Myocyte (in vitro differentiated cells): ENCODE measurements around the gene TRMT1. TPM values are rescaled to one million over a fixed set of nuclear protein-coding genes. Genes with fewer than 3 reads are reported as not detected.

Experiments used
- DNase-seq: peaks from one replicate; pipeline ENCODE4 v3.0.0-alpha.2; 2012; ENCODE audit warnings: low read depth
- total RNA-seq: library from RNA; depleted of rRNA; stranded (reverse); fragments of >200 nt; gene quantifications from 2 replicates; pipeline ENCODE4 v1.2.3, GENCODE V29; 2014

TRMT1 gene
- total RNA-seq, 1 donor from 2014 or later, result 30.0 TPM

DNA sequence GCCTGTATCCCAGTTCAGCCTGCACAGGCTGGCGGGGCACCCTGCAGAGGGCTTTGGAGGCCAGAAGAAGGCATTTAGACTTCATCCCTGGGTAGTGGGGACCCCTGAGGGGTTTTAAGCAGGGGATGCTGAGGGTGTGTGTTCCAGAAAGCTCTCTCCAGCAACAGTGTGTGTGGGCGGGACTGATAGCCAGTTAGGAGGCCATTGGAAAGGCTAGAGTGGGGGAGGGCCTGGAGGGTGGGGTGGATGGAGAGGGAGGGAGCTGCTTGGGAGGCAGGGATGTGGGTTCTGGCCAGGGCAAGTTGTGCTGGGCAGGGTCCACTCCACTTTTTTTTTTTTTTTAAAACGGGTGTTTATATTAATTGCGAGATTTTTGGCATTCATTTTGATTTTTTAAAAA lies 42.2 kb downstream of the TRMT1 start:
- no peak for DNase-seq

DNA sequence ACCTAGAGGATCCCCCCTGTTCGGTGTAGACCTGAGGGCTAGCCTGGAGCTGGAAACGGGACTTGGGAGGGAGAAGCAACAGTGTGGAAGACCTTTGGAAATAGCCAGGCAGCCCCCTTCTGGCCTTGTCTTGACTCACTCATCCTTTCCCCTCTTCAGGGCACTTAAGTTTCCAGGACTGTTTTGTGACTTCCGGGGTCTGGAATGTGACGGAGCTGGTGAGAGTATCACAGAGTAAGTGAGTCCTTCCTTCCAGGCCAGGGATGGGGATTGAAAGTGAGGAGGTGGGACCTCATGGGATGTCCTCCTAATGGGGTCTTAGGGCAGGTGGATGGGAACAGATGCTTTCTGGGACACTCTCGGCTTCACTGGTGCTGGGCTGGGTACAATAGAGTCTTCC lies 43.3 kb downstream of the TRMT1 start:
- no peak for DNase-seq

DNA sequence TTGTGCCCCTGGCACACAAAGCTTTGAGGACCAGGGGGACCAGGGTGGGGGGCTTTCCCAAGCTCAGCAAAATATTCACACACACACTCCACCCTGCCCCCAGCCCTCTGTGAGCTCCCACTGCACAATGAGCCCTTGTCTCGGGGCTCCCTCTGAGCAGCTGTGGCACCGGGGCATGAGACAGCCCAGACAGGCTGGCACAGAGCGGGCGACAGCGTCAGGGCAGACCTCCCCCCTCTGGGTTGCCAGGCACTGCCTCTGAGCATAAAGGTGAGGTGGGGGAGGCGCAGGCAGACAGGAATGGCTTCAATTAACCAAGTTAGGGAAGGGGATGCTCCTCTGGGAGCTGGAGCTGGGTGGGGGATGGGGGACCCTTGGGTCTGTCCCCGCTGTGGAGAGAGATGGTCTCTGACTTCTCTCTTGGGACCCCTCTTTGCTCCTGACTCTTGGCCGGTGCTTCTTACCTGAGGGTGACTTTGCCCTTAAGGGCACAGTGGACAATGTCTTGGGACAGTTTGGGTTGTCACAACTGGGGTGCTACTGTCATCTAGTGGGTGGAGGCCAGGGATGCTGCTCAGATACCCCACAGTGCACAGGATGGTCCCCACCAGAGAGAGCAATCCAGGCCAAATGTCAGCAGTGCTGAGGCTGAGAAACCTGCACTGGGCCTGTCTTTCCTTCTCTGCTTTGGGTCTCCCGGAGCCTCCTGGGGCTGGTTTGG lies 44.2 kb downstream of the TRMT1 start:
- DNase-seq, result no peak

DNA sequence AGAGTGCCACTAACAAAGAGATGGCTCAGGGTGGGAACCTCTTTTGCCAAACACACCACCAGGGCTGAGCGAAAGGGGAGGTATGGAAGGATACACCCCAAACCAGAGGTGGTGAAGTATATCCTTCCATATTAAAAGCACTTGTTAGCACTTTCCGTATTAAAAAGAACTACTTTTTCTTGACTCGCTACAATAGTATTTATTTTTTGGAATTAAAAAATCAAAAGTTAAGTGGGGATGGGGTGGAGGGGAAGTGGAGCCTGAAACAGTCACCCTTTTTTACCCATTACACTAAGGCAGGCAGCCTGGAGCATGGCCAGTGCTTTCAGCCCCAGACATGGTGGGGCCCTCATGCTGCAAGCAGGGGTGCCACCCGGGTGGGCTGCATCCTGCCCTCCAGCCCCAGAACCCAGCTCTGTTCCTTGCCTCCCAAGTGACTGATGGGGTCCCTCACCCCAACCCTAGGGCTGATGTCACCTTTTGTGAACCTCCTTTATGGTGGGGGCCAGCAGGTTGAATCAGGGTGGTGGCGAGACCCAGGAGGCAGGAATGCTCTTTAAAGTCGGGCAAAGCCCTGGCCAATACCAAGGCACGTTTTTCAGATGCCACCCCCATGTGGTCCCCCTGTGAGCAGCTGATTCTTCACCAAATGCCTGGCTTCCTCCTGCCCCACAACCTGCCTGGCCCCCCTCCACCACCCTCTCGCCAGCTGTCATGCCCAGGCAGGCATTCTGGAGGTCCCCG lies 44.9 kb downstream of the TRMT1 start:
- DNase-seq, result peak; percentile 55

DNA sequence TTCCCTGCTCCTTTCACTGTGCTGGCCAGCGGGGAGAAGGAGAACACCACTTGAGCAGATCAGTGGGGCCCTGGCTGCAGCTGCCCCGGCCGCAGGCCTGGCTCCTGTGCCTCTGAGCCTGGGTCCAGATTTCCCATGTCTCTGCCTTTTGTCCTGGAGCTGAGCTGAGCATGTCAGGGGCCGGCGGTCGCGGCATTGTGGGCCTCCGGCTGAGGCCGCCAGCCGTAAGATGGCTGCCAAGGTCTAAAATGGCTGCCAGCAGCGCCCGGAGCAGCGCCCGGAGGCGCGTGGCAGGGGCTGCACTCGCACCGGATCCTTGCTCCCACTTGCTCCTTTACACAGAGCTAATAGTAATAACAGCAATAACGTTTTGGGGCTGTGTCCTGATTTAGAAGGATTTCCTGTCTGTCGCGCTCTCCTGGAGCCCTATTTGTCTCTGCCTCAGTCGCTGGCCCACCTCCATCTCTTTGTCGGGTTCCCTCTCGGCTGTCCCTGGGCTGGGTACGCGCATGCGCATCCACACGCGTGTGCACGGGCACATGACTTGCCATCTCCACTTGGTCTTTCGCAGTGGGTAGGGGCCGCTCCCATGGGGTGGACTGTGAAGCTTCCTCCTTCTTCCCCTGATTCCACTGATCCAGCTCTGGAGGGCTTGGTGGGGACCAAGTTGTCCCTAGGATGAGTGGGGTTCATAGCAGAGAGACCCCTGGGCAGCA lies 46.0 kb downstream of the TRMT1 start:
- no peak for DNase-seq

DNA sequence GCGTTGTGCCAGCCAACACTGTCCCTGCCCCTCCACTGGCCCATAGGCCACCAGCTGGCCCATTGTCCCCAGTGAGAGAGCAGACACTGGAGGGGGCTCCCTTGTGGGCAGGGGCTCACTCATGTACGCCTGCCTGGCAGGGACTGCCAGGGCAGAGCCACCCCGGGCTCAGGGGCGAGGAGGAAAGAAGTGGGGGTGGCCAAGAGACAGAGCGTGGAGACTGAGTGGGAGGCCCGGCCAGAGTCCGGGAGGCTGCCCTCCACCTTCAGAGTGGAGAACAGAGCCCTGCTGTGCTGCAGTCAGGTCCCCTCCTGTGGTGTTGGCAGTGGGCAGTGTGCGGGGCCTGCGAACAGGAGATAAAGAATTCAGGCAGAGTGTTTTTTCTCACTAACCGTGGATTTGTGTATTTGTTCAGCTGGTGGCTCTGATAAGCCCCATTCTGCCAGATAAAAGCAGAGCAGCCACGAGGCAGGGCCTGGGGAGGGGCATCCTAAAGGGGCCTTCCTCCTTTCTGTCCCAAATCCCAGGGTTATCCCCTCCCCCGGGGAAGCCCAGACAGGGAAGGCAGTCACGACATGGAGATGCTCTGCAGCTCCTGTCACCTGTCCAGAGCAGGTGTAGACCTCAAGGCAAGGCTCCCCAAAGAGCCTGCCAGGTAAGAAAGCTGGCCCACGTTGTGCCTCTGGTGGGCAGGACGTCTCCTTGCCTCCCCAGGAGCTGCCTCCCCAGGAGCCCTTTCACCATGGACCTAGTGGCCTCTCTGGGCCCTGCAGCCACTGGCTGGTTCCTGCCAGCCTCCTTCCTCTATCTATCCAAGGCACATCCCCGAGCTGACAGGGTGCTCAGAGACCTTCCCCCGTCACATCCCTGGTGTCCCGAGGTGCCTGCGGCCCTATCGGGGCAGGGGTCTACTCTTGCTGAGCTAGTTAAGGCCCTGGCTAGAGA lies 46.9 kb downstream of the TRMT1 start:
- DNase-seq, result no peak

DNA sequence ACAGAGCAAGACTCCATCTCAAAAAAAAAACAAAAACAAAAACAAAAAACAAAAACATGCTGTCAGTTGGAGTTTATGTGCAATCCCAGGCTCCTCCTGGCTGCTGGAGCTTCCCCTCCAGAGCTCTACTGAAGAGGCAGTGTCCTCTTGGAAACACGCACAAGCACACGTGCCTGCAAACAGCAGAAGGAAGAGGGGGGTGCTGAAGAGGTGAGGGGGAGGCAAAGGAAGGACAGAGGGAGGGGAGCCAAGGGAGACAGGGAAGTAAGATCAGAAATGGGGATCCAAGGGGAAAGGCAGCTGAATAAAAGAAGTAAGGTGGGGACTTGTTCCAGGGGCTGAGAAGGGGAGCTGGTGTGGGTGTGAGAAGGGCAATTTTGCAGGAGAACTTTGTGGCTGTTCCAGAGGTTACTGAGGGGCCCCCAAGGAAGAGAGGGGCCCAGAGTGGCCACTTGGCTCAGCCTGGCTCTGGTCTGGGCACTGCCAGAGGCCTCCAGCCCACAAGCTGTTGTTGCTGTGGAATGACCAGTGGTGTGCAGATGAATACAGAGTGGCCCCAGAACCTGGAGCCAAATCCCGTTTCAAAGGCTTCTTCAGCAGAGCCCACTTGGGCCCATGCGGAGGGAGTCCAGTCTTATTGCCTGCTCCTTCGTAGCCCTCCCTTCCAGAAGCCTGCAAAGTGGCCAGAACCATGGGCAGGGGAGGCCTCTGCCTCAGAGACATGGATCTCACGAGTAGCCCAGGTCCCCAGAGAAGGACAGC lies 48.3 kb downstream of the TRMT1 start:
- DNase-seq, result no peak

DNA sequence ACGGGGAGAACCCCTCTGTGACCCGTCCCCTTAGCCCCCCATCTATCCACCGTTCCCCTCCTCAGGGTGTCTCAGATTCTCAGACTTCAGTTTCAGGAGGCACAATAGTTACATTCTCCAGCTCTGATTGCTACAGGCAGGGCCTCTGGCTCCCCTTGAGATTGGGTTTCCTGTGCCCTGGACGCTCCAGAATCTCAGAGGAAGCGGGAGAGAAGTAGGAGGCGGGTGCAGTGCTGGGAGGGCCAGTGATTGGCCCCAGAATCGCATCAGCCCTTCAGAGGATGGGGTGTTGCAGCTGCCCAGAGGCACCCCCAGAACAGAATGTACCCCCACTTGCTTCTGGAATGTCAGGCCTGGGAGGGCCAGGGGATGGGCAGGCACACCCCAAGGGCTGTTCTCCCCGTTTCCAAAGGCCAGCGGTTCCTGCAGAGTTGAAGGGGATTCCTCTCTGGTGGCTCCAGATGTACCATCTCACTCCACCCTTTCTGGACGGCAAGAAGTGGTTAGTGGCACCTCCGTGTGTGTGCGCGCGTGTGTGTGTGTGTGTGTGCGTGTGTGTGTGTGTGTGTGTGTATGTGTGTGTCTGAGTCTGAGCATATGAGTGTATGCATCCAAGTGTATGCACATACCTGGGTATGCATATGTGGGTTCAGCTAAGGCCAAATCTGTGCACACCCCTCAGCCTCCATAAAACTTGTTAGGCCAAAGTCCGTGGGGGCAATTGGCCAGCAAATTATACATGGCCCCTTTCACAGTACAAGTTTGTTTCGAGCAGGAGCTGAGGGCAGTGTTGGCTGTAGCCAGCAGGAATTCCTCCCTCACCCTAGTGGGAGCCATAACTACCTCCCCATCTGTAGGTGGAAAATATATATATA lies 49.4 kb downstream of the TRMT1 start:
- no peak for DNase-seq

DNA sequence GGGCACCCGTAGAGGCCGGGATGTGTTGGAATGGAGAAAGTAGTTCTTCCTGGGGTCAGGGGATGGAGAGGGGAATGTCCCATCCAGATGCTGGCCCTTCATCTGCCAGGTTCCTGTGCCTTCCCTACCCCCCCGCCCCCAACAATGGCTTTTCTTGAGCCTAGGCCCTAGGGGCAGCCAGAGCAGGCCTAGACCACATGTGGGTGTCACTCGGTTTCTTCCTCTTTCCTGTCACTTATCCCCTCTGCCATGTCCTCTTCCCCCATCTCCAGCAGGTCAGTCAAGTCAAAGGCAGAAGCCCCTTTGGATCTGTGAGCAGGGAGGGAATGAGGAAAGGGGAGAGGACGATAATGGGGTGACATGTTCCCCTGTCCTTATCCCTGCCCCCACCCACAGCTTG lies 50.3 kb downstream of the TRMT1 start:
- no peak for DNase-seq

DNA sequence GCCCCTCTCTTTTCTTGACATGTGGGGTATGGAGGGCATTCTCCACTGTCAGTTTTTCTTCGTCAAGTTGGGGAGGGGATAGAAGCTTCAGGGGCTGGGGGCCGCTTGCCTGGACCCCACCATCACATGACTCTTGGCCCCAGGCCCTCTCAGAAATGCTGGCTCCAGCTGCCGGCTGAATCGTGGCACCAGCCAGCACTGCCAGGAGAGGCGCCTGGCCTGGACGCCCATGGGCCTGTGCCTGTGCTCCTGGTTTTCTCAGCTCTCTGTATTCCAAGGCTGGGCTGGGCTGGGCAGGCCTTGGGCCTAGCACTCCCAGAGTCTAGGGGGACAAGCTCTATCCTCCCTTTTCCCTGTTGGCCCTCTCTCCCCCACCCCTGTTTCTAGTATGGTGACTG lies 52.4 kb downstream of the TRMT1 start:
- DNase-seq, result no peak

DNA sequence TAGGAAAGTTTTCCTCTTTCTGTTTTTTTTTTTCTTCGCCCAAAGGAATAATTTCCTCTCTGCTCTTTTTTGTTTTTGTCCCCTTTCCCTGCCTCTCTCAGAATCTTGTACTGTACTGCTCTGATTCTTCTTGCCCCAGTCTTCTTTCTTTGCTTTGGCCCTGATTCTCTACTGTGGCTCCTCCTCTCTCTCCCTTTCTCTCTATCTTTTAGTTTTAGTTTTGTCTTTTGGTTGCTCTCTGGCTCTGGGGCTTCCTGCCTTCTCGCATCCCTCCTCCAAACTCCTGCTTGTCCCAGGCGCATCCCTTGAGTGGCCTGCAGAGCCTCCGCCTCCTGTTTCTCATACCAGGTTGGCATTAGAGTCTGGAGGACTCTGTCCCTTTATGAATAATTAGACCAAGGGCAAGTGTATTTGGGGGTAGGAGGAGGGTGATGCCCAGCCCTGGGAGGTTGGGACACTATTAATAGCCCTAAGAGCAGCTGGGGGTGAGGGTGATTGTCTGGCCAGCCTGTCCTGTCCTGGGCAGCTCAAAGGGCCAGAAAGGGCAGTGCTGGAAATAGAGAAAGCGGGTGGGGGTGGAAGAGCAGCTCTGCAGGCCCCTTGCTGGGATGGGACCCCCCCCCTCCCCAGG lies 53.0 kb downstream of the TRMT1 start:
- peak; percentile 89 for DNase-seq

DNA sequence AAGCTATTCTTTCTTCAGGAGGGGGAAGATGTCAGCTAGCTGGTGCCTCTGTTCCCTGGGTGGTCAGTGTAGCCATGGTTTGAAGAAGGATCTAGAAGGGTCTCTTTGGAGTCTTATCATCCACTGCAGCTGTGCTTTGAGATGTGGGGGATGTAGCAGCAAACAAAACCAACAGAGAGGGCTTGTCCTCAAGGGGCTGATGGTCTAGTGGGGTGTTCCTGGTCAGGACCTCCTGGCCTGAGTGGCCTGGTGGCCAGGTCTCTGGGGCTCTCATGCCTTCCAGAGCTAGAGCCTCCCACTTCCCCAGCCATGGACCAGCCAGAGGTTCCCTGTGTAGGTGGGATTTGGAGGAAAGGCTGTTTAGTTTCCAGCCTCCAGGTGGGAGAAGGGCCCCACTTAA lies 54.2 kb downstream of the TRMT1 start:
- no peak for DNase-seq

DNA sequence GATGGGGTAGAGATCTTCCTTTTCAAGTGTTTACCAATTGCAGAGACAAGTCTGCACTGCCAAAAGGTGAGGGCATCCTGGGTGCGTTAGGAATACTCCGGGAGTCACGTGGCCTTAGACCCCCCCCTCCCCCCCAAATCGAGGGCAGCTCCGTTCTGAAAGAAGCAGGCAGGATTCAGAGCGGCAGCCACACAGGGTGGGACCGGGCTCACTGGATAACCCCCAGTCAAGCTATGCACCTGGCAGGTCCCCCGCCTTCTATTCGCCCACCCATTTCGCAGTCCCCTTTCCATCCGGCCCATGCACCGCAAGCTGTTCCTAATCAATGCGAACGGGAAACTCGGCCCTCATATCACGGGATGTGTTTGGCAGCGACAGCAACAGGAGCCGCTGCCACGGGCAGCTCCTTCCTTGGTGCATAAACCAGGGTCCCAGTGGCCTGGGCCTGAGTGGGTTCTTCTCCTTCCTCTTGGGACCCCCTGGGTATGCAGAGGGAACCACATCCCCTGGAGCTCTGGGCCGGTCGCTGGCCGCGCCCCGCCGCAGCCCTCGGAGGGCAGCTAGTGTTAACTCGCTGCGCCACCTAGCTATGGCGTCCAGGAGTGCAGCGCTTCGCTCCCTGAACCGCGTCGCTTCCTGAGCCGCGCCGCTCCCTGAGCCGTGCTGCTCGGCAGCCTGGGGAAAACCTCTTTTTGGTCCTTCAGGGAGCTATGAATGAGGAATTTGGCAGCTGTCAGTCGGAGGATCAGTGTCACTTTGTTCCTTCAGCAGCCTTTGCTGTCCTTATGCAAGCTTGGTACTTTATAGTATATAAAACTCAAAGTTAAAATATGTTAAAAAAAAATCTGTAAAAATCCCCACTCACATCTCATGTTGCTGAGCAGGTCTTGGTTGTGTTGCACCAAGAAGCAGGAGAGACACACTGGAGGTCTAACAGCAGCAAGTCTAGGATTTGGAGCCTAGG lies 55.3 kb downstream of the TRMT1 start:
- peak; percentile 80 for DNase-seq

DNA sequence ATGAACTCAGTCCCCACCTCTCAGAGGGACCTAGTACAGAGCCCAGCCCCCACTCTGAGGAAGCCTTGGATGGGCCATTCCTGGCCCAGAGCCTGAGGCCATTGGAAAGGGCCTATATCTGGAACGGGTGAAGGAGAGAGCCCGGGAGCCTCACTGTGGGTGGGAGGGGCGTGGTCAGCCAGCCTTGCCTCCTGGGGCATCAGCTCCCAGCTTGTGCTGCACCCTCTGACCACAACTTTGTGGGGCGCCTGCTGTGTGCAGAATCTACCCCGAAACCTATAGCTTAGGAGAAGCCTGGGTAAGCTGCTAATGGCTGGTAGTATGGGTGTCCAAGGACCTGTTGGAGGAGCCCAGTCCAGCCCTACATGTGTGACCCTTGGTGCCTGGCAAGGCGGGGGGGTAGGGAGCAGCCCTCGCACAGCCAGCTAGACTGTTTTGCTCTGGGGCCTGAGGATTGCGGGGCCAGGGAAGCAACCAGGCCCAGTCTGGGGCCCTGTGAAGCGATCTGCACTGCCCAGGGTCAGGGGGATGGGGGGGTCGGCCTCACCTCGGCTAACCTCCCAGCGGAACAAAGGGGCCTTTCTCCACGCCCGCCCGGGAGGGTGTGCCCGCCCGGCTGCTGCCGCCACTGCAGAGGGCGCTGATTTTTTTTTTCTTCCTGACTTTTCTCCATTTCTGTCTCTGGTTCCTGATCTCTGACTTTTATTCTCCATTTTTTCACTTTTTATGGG lies 56.1 kb downstream of the TRMT1 start:
- DNase-seq, result no peak

DNA sequence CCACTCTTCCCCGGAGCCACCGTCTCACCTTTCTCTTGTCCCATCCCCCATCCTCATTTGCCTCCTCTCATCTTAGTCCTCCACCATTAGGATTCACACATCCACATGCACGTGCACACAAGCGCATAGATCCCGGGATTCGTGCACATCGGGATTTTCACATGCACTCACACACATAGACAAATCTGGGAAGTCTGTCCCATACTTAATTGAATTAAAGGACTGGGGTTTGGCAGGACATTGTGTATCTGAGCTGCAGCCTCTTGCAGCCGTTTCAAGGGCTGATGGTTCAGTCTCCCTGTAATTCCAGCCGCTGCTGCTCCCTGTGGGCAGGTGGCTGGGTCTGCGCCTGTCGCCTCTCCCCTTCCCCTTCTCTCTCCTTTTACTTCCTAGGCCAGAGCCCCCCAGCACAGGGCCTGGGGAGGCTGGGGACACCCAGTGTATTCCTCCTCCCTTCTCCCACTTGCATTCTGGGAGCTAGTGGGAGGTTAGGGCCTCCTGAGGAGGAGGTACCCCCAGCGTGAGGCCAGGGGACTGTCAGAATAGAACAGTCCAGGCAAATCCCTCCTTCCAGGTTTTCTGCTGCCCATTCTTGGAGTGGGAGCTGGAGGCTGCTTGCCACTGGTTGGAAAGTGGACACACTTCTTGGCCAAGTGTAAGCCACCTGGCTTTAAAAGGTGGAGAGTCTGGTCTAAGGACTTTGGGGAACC lies 57.4 kb downstream of the TRMT1 start:
- DNase-seq, result no peak

DNA sequence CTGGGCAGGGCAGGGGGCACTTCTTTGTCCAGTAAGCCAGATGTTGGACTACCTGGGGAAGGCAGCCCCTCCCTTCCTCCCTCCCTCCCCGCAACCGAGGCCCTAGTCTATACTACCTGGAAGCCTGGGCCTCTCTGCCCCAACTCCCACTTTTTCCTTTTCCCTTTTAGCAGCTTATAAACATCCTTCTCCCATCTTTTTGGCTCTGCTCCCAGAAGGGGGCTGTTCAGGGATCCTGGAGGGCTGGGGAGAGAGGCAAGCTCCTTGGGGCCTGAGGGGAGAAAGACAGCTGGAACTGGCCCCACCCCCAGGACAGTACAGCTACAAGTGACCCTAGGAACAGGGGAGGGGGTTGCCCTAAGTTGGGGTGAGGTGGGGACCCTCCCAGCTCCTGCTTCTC lies 58.8 kb downstream of the TRMT1 start:
- no peak for DNase-seq
